ENCODE data around the gene SYK. TPM values are rescaled to one million over a fixed set of nuclear protein-coding genes. Genes with fewer than 3 reads are reported as not detected.

The SYK gene
- total RNA-seq, 4 donors from 2014 or later: 17.9 to 26.2 (median 23.2) TPM

DNA sequence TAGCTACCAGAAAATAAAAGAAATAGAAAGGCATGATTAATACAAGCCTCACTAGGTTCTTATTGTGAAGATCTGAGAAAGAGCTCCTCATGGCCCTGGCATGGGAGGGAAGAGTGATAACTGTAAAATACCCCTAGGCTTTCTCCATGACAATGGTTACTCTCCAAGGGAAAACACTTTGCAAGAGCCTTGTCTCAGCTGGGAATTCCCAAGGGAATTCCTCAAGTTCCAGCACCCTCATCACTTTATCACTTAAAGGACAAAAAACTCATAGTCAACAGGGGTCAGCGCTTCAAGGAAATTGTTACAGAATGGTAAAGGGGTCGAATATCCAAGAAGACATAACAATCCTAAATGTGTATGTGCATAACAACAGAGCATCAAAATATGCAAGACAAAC is 21.2 kb downstream of the SYK start:
- 96 to 97% methylated on average over 2 of the region's 2 CpGs for WGBS, 2 donors
- no peak for TF ChIP-seq CTCF (IDR thresholded peaks at IDR 0.05)
- no peak for TF ChIP-seq POLR2A (IDR thresholded peaks at IDR 0.05)
- no peak overlapping the region for H3K4me3 ChIP-seq (ENCODE audit: low read depth, poor library complexity, severe bottlenecking)
- intact Hi-C loops (cut with DNase I; ENCODE audit: low total_unique reads): no loop called here
- DNase-seq (ENCODE audit: low spot score in 2 of 2): no peak

DNA sequence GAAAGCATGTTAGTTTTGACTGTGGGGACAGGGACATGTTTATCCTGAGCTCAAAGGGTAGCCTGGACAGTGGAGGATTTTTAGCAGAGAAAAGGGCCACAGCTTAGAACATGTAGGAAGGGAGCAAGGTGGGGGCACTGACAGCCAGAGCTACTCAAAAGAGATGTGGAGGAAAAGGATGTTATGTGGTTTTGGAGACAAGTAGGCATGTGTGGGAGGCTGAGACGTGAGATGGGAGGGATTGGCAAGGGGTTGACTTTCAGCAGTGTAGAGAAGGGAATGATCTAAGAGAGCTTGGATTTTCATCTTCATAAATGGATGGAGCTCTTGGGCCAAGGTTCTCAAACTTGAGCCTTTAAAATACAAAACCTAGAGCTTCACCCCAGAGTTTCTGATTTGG is 24.0 kb downstream of the SYK start:
- TF ChIP-seq CTCF (IDR thresholded peaks at IDR 0.05): no peak
- no peak for TF ChIP-seq POLR2A (IDR thresholded peaks at IDR 0.05)
- WGBS, 2 donors: 35 to 64% methylated on average over 1 of the region's 1 CpG
- DNase-seq (ENCODE audit: low spot score in 2 of 2): no peak
- no peak overlapping the region for H3K4me3 ChIP-seq (ENCODE audit: low read depth, poor library complexity, severe bottlenecking)
- intact Hi-C loops (cut with DNase I; ENCODE audit: low total_unique reads): no loop called here

GRCh38 chr9:90826326-90827020 is 24.9 kb downstream of the SYK start:
- DNase-seq (ENCODE audit: low spot score in 2 of 2): no peak
- WGBS, 2 donors: 73 to 92% methylated on average over 5 of the region's 5 CpGs
- intact Hi-C loops (cut with DNase I; ENCODE audit: low total_unique reads): no loop called here
- no peak for TF ChIP-seq POLR2A (IDR thresholded peaks at IDR 0.05)
- no peak for TF ChIP-seq CTCF (IDR thresholded peaks at IDR 0.05)
- no peak overlapping the region for H3K4me3 ChIP-seq (ENCODE audit: low read depth, poor library complexity, severe bottlenecking)

GRCh38 chr9:90827181-90827871 is 25.7 kb downstream of the SYK start:
- 58 to 68% methylated on average over 8 of the region's 8 CpGs for WGBS, 2 donors
- no peak for TF ChIP-seq CTCF (IDR thresholded peaks at IDR 0.05)
- TF ChIP-seq POLR2A (IDR thresholded peaks at IDR 0.05): no peak
- intact Hi-C loops (cut with DNase I; ENCODE audit: low total_unique reads): no loop called here
- no peak overlapping the region for H3K4me3 ChIP-seq (ENCODE audit: low read depth, poor library complexity, severe bottlenecking)
- DNase-seq (ENCODE audit: low spot score in 2 of 2): peak in 1 of 2 donors; percentile 32

DNA sequence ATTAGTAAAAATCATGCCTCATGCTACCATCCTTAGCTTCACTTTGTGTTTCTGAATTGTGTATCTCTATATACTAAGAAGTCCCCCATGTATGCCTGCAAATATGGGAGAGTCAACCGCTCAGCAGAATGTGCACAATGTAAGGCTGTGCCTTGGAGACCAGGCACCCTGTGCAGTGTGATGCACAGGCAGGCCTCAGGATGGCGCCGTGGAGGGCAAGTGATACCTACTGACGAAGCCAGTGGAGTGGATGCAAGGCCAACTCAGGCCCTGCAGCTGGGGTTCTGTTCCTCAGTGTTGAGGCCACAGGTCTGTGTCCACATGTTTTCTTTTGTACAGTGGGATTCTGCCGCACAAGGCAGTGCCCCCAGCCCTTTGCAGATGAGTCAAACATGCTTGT is 28.4 kb downstream of the SYK start:
- no peak overlapping the region for H3K4me3 ChIP-seq (ENCODE audit: low read depth, poor library complexity, severe bottlenecking)
- WGBS, 2 donors: 88 to 93% methylated on average over 5 of the region's 5 CpGs
- TF ChIP-seq POLR2A (IDR thresholded peaks at IDR 0.05) (no peak), CTCF (IDR thresholded peaks at IDR 0.05) (no peak)
- DNase-seq (ENCODE audit: low spot score in 2 of 2): no peak
- intact Hi-C loops (cut with DNase I; ENCODE audit: low total_unique reads): no loop called here
